Motor neuron (in vitro differentiated cells): ENCODE measurements around the gene TMEM218. TPM values are rescaled to one million over a fixed set of nuclear protein-coding genes. Genes with fewer than 3 reads are reported as not detected.
A peak's percentile ranks its signal among the peaks of the same experiment; 100 is the strongest.

ENCODE experiments used
- ATAC-seq, 8 experiments: fragments of 200-7000 bp; cut with Tn5 transposase; replicated peaks in 6 of 8; 2 replicates each; pipeline ENCODE4 v1.8.0; 2021; ENCODE audit warnings: mild to moderate bottlenecking in 8 of 8, moderate library complexity in 8 of 8
- H3K27ac ChIP-seq, 2 donors: fragments of 250-450 bp; sonication (Bioruptor Pico); 2 replicates each; pipeline ENCODE4 v1.9.0; 2021; ENCODE audit warnings: antibody characterized with exemption in 2 of 2, mild to moderate bottlenecking in 2 of 2, moderate library complexity in 1 of 2
- H3K4me1 ChIP-seq, 2 donors: fragments of 250-450 bp; sonication (Bioruptor Pico); replicated peaks in 1 of 2; 2 replicates each; pipeline ENCODE4 v1.6.1; 2021; ENCODE audit warnings: antibody characterized with exemption in 2 of 2, mild to moderate bottlenecking in 2 of 2, moderate library complexity in 1 of 2
- H3K4me3 ChIP-seq, 5 donors: fragments of 250-450 bp; sonication (Bioruptor Pico); 2 replicates each; pipeline ENCODE4 v1.9.0; 2021; ENCODE audit warnings: antibody characterized with exemption in 5 of 5, mild to moderate bottlenecking in 5 of 5, moderate library complexity in 4 of 5
- WGBS, 10 experiments: fragments of 450-650 bp; shearing (Covaris generic); methylation state at CpG; one replicate each; pipeline ENCODE4 v1.0.0; 2022; 5-methylcytosine and 5-hydroxymethylcytosine counted together
- in situ Hi-C, 9 experiments: fragments of 400-800 bp; cut with MboI; loops; one replicate each; pipeline ENCODE4 v1.15.0; 2021; ENCODE audit warnings: low sequenced_read_pairs in 9 of 9, low pct_unique_long_range_greater_than_20kb in 2 of 9; ENCODE audit not compliant: unreplicated experiment in 9 of 9
- total RNA-seq, 8 experiments: library from RNA; unstranded; fragments of 300-600 nt; gene quantifications; 2 replicates each; pipeline versions ENCODE4 v1.2.3 to v1.2.4, GENCODE V29; 2022

The TMEM218 gene
- total RNA-seq, 8 experiments from 2014 or later = 13.8 to 31.4 (median 23.2) TPM

- H3K27ac ChIP-seq = no peak overlapping the region
- WGBS, 10 experiments = 88 to 100% (median 94%) methylated on average over 1 to 16 of the region's 20 CpGs; no CpG with 5 or more reads in 2 of the 10 experiments
- no peak for ATAC-seq
- no peak overlapping the region for H3K4me3 ChIP-seq
- in situ Hi-C loops = loop anchor here in 1 of 9 experiments (25.0 kb wide), 1 partner anchor 252 kb away; no protein-coding TSS in a partner anchor
- peaks cover 0 to 6% of the 10 kb centered on the region in 2 donors for H3K4me1 ChIP-seq
Measured at GRCh38 chr11:125085301-125086081, 25.9 kb downstream of the TMEM218 start.

- Histone ChIP-seq H3K27ac (no peak overlapping the region), H3K4me3 (no peak overlapping the region), H3K4me1 (peaks cover 0 to 6% of the 10 kb centered on the region in 2 donors)
- in situ Hi-C loops = loop anchor here in 1 of 9 experiments (25.0 kb wide), 1 partner anchor 253 kb away; no protein-coding TSS in a partner anchor
- ATAC-seq = no peak
- 33 to 100% (median 100%) methylated on average over 1 to 2 of the region's 8 CpGs; no CpG with 5 or more reads in 5 of the 10 experiments for WGBS, 10 experiments
Measured at GRCh38 chr11:125084761-125085231, 26.6 kb downstream of the TMEM218 start.

- no peak for ATAC-seq
- Histone ChIP-seq H3K4me1 (peaks cover 0 to 6% of the 10 kb centered on the region in 2 donors), H3K27ac (no peak overlapping the region), H3K4me3 (no peak overlapping the region)
- in situ Hi-C loops = loop anchor here in 1 of 9 experiments (25.0 kb wide), 1 partner anchor 253 kb away; no protein-coding TSS in a partner anchor
- WGBS, 10 experiments = 60 to 100% (median 84%) methylated on average over 1 to 4 of the region's 11 CpGs; no CpG with 5 or more reads in 3 of the 10 experiments
Measured at GRCh38 chr11:125084057-125084416, 27.4 kb downstream of the TMEM218 start.

GRCh38 chr11:125083312-125084056, 27.9 kb downstream of the TMEM218 start:
- Histone ChIP-seq H3K27ac (no peak overlapping the region), H3K4me3 (no peak overlapping the region), H3K4me1 (peaks cover 0 to 6% of the 10 kb centered on the region in 2 donors)
- WGBS, 10 experiments = 60 to 100% (median 72%) methylated on average over 1 to 8 of the region's 11 CpGs; no CpG with 5 or more reads in 4 of the 10 experiments
- in situ Hi-C loops = loop anchor here in 1 of 9 experiments (25.0 kb wide), 1 partner anchor 254 kb away; no protein-coding TSS in a partner anchor
- no peak for ATAC-seq

- Histone ChIP-seq H3K27ac (no peak overlapping the region), H3K4me3 (no peak overlapping the region), H3K4me1 (peaks cover 0 to 6% of the 10 kb centered on the region in 2 donors)
- 0 to 67% (median 52%) methylated on average over 1 to 5 of the region's 10 CpGs; no CpG with 5 or more reads in 6 of the 10 experiments for WGBS, 10 experiments
- in situ Hi-C loops = loop anchor here in 1 of 9 experiments (25.0 kb wide), 1 partner anchor 255 kb away; no protein-coding TSS in a partner anchor
- peak in 7 of 8 experiments; percentile 86 to 97 (median 93) for ATAC-seq
Measured at GRCh38 chr11:125082611-125083311, 28.7 kb downstream of the TMEM218 start.

- ATAC-seq = no peak
- Histone ChIP-seq H3K4me1 (peaks cover 0 to 6% of the 10 kb centered on the region in 2 donors), H3K4me3 (no peak overlapping the region), H3K27ac (no peak overlapping the region)
- in situ Hi-C loops = loop anchor here in 1 of 9 experiments (25.0 kb wide), 1 partner anchor 255 kb away; no protein-coding TSS in a partner anchor
- WGBS, 10 experiments = 70 to 89% methylated on average over 2 to 5 of the region's 5 CpGs; no CpG with 5 or more reads in 8 of the 10 experiments
Measured at GRCh38 chr11:125082040-125082439, 29.4 kb downstream of the TMEM218 start.

GRCh38 chr11:125081098-125081798, 30.2 kb downstream of the TMEM218 start:
- WGBS, 10 experiments = 60 to 100% methylated on average over 1 of the region's 14 CpGs; no CpG with 5 or more reads in 8 of the 10 experiments
- no peak for ATAC-seq
- in situ Hi-C loops = loop anchor here in 1 of 9 experiments (25.0 kb wide), 1 partner anchor 256 kb away; no protein-coding TSS in a partner anchor

GRCh38 chr11:125080531-125080911, 30.9 kb downstream of the TMEM218 start:
- Histone ChIP-seq H3K4me3 (no peak overlapping the region), H3K27ac (no peak overlapping the region), H3K4me1 (peaks cover 0 to 6% of the 10 kb centered on the region in 2 donors)
- no peak for ATAC-seq
- in situ Hi-C loops = loop anchor here in 1 of 9 experiments (25.0 kb wide), 1 partner anchor 257 kb away; no protein-coding TSS in a partner anchor
- 60 to 100% (median 89%) methylated on average over 1 to 7 of the region's 12 CpGs; no CpG with 5 or more reads in 4 of the 10 experiments for WGBS, 10 experiments

More at GRCh38 chr11:125081098-125081798, 30.2 kb downstream of the TMEM218 start:
- Histone ChIP-seq H3K4me1 (peaks cover 0 to 6% of the 10 kb centered on the region in 2 donors), H3K4me3 (no peak overlapping the region), H3K27ac (no peak overlapping the region)

GRCh38 chr11:125079878-125080530, 31.4 kb downstream of the TMEM218 start:
- ATAC-seq = no peak
- H3K4me3 ChIP-seq = no peak overlapping the region
- no peak overlapping the region for H3K27ac ChIP-seq
- WGBS, 10 experiments = 70 to 100% (median 89%) methylated on average over 1 to 7 of the region's 12 CpGs; no CpG with 5 or more reads in 1 of the 10 experiments
- in situ Hi-C loops = loop anchor here in 1 of 9 experiments (25.0 kb wide), 1 partner anchor 257 kb away; no protein-coding TSS in a partner anchor
- peaks cover 0 to 6% of the 10 kb centered on the region in 2 donors for H3K4me1 ChIP-seq

- in situ Hi-C loops = loop anchor here in 1 of 9 experiments (25.0 kb wide), 1 partner anchor 258 kb away; no protein-coding TSS in a partner anchor
- Histone ChIP-seq H3K4me3 (no peak overlapping the region), H3K4me1 (peaks cover 0 to 6% of the 10 kb centered on the region in 2 donors), H3K27ac (no peak overlapping the region)
- WGBS, 10 experiments = 0 to 100% (median 84%) methylated on average over 1 to 7 of the region's 18 CpGs; no CpG with 5 or more reads in 5 of the 10 experiments
- ATAC-seq = no peak
Measured at GRCh38 chr11:125079151-125079877, 32.1 kb downstream of the TMEM218 start.
